GM18861 (cell line): Measurements from ENCODE around the gene NRROS.

Experiments used
- ATAC-seq: cut with Tn5 transposase; IDR thresholded peaks from one replicate; pipeline ENCODE4 v1.9.1; 2021; ENCODE audit not compliant: unreplicated experiment

NRROS gene

GRCh38 chr3:196673632-196674031, 34.1 kb downstream of the NRROS start:
- ATAC-seq: no peak

- no peak for ATAC-seq
These were observed 37.9 kb downstream of the NRROS start for GRCh38 chr3:196677353-196677752.

- no peak for ATAC-seq
These were observed 38.4 kb downstream of the NRROS start for GRCh38 chr3:196677931-196678330.

GRCh38 chr3:196684548-196685407, 45.3 kb downstream of the NRROS start:
- ATAC-seq: peak; percentile 83

GRCh38 chr3:196686436-196686835, 46.9 kb downstream of the NRROS start:
- ATAC-seq: no peak

GRCh38 chr3:196688349-196688748, 48.9 kb downstream of the NRROS start:
- no peak for ATAC-seq

- ATAC-seq: no peak
These were observed 50.6 kb downstream of the NRROS start for GRCh38 chr3:196689941-196690660.

GRCh38 chr3:196691386-196691785, 51.9 kb downstream of the NRROS start:
- ATAC-seq: no peak

- ATAC-seq: no peak
These were observed 54.7 kb downstream of the NRROS start for GRCh38 chr3:196694202-196694638.

- ATAC-seq: no peak
These were observed 55.7 kb downstream of the NRROS start for GRCh38 chr3:196694941-196695848.

GRCh38 chr3:196695849-196696226, 56.3 kb downstream of the NRROS start:
- no peak for ATAC-seq

- no peak for ATAC-seq
These were observed 57.8 kb downstream of the NRROS start for GRCh38 chr3:196697270-196697669.

- ATAC-seq: no peak
These were observed 60.3 kb downstream of the NRROS start for GRCh38 chr3:196699749-196700148.

- ATAC-seq: no peak
These were observed 61.3 kb downstream of the NRROS start for GRCh38 chr3:196700801-196701200.

- no peak for ATAC-seq
These were observed 66.8 kb downstream of the NRROS start for GRCh38 chr3:196706327-196706726.

GRCh38 chr3:196706731-196707130, 67.2 kb downstream of the NRROS start:
- no peak for ATAC-seq

- no peak for ATAC-seq
These were observed 68.1 kb downstream of the NRROS start for GRCh38 chr3:196707566-196707965.

GRCh38 chr3:196708467-196708866, 69.0 kb downstream of the NRROS start:
- no peak for ATAC-seq
